ENCODE results near the gene TOM1L2.

Gene TOM1L2

GRCh38 chr17:17857496-17857895, 114.7 kb downstream of the TOM1L2 start:
- no peaks in the 10 kb centered on the region for H3K27me3 Mint-ChIP-seq
- DNase-seq (no peak), ATAC-seq (no peak)
- no peak overlapping the region for H3K27ac Mint-ChIP-seq
- H3K9me3 Mint-ChIP-seq = no peaks in the 10 kb centered on the region
- peaks cover 89% of the 10 kb centered on the region for H3K4me1 Mint-ChIP-seq
- H3K4me3 Mint-ChIP-seq = no peak overlapping the region

GRCh38 chr17:17856386-17856785, 115.8 kb downstream of the TOM1L2 start:
- Mint-ChIP-seq H3K27ac (no peak overlapping the region), H3K27me3 (no peaks in the 10 kb centered on the region), H3K9me3 (no peaks in the 10 kb centered on the region), H3K4me1 (peaks cover 89% of the 10 kb centered on the region), H3K4me3 (no peak overlapping the region)
- ATAC-seq (no peak), DNase-seq (no peak)

- no peaks in the 10 kb centered on the region for H3K9me3 Mint-ChIP-seq
- H3K4me3 Mint-ChIP-seq = no peak overlapping the region
- DNase-seq = no peak
- H3K4me1 Mint-ChIP-seq = peaks cover 89% of the 10 kb centered on the region
- H3K27me3 Mint-ChIP-seq = no peaks in the 10 kb centered on the region
- no peak for ATAC-seq
- H3K27ac Mint-ChIP-seq = no peak overlapping the region
Observed at GRCh38 chr17:17855976-17856375, 116.2 kb downstream of the TOM1L2 start.

GRCh38 chr17:17853811-17854447, 118.3 kb downstream of the TOM1L2 start:
- ATAC-seq = peak; percentile 70

GRCh38 chr17:17852930-17853329, 119.3 kb downstream of the TOM1L2 start:
- H3K4me3 Mint-ChIP-seq = peak overlapping the region; percentile 82
- DNase-seq (no peak), ATAC-seq (no peak)
- H3K27me3 Mint-ChIP-seq = no peaks in the 10 kb centered on the region
- H3K27ac Mint-ChIP-seq = peak overlapping the region in 1 of 2 donors; percentile 97
- peaks cover 100% of the 10 kb centered on the region for H3K4me1 Mint-ChIP-seq
- no peaks in the 10 kb centered on the region for H3K9me3 Mint-ChIP-seq

More at GRCh38 chr17:17853811-17854447, 118.3 kb downstream of the TOM1L2 start:
- Mint-ChIP-seq H3K4me3 (peak overlapping the region; percentile 82), H3K27me3 (no peaks in the 10 kb centered on the region), H3K9me3 (no peaks in the 10 kb centered on the region), H3K27ac (peak overlapping the region; percentile 97 to 99), H3K4me1 (peaks cover 90% of the 10 kb centered on the region)
- DNase-seq = peak; percentile 56 to 80

- ATAC-seq (no peak), DNase-seq (no peak)
- Mint-ChIP-seq H3K4me3 (peak overlapping the region; percentile 81 to 89), H3K27ac (peak overlapping the region in 1 of 2 donors; percentile 99), H3K27me3 (no peaks in the 10 kb centered on the region), H3K9me3 (no peaks in the 10 kb centered on the region), H3K4me1 (peaks cover 100% of the 10 kb centered on the region)
Observed at GRCh38 chr17:17851103-17852002, 120.8 kb downstream of the TOM1L2 start.

GRCh38 chr17:17849845-17850373, 122.3 kb downstream of the TOM1L2 start:
- peak overlapping the region; percentile 81 to 89 for H3K4me3 Mint-ChIP-seq
- no peaks in the 10 kb centered on the region for H3K9me3 Mint-ChIP-seq
- DNase-seq (peak; percentile 87 to 91), ATAC-seq (peak; percentile 74)
- no peaks in the 10 kb centered on the region for H3K27me3 Mint-ChIP-seq
- peaks cover 91% of the 10 kb centered on the region for H3K4me1 Mint-ChIP-seq
- peak overlapping the region; percentile 98 to 99 for H3K27ac Mint-ChIP-seq

- peak overlapping the region; percentile 81 to 89 for H3K4me3 Mint-ChIP-seq
- H3K4me1 Mint-ChIP-seq = peaks cover 85% of the 10 kb centered on the region
- ATAC-seq (peak; percentile 83), DNase-seq (peak; percentile 85 to 94)
- no peaks in the 10 kb centered on the region for H3K27me3 Mint-ChIP-seq
- H3K9me3 Mint-ChIP-seq = no peaks in the 10 kb centered on the region
- H3K27ac Mint-ChIP-seq = peak overlapping the region; percentile 98 to 99
Observed at GRCh38 chr17:17849147-17849820, 122.9 kb downstream of the TOM1L2 start.

GRCh38 chr17:17848311-17849082, 123.7 kb downstream of the TOM1L2 start:
- DNase-seq (no peak), ATAC-seq (no peak)
- Mint-ChIP-seq H3K27me3 (no peaks in the 10 kb centered on the region), H3K9me3 (no peaks in the 10 kb centered on the region), H3K27ac (peak overlapping the region; percentile 25 to 99), H3K4me1 (peaks cover 77% of the 10 kb centered on the region), H3K4me3 (peak overlapping the region; percentile 81 to 89)

- Mint-ChIP-seq H3K9me3 (no peaks in the 10 kb centered on the region), H3K27ac (peak overlapping the region; percentile 25 to 95), H3K27me3 (no peaks in the 10 kb centered on the region), H3K4me1 (peaks cover 69% of the 10 kb centered on the region), H3K4me3 (peak overlapping the region; percentile 6 to 89)
- no peak for DNase-seq
- no peak for ATAC-seq
Observed at GRCh38 chr17:17847726-17848125, 124.5 kb downstream of the TOM1L2 start.

- peak overlapping the region; percentile 37 to 49 for H3K4me3 Mint-ChIP-seq
- no peak for DNase-seq
- H3K9me3 Mint-ChIP-seq = no peaks in the 10 kb centered on the region
- ATAC-seq = no peak
- H3K27me3 Mint-ChIP-seq = no peaks in the 10 kb centered on the region
- H3K27ac Mint-ChIP-seq = peak overlapping the region in 1 of 2 donors; percentile 83
- H3K4me1 Mint-ChIP-seq = peaks cover 68% of the 10 kb centered on the region
Observed at GRCh38 chr17:17847118-17847689, 125.0 kb downstream of the TOM1L2 start.

GRCh38 chr17:17846645-17847044, 125.6 kb downstream of the TOM1L2 start:
- DNase-seq = no peak
- no peak for ATAC-seq
- Mint-ChIP-seq H3K27me3 (no peaks in the 10 kb centered on the region), H3K9me3 (no peaks in the 10 kb centered on the region), H3K4me3 (no peak overlapping the region), H3K4me1 (peaks cover 68% of the 10 kb centered on the region), H3K27ac (peak overlapping the region in 1 of 2 donors; percentile 42)

- ATAC-seq = no peak
- H3K27me3 Mint-ChIP-seq = no peaks in the 10 kb centered on the region
- peaks cover 68% of the 10 kb centered on the region for H3K4me1 Mint-ChIP-seq
- H3K27ac Mint-ChIP-seq = peak overlapping the region in 1 of 2 donors; percentile 54
- no peak overlapping the region for H3K4me3 Mint-ChIP-seq
- no peak for DNase-seq
- H3K9me3 Mint-ChIP-seq = no peaks in the 10 kb centered on the region
Observed at GRCh38 chr17:17846003-17846402, 126.2 kb downstream of the TOM1L2 start.

- Mint-ChIP-seq H3K27ac (no peak overlapping the region), H3K4me3 (no peak overlapping the region), H3K9me3 (no peaks in the 10 kb centered on the region), H3K4me1 (peaks cover 65% of the 10 kb centered on the region), H3K27me3 (no peaks in the 10 kb centered on the region)
- ATAC-seq (no peak), DNase-seq (no peak)
Observed at GRCh38 chr17:17845046-17845775, 127.0 kb downstream of the TOM1L2 start.

Measured in stimulated activated naive CD8-positive, alpha-beta T cell treated with anti-CD3 and anti-CD28 coated beads, Interleukin-15, amount 100 ng/mL, for 72 hours (primary cell).